Activated T-helper 17 cell treated with anti-CD3 and anti-CD28 coated beads, Interleukin-2, amount 50 U/mL, for 72 hours (primary cell): Measurements from ENCODE around the gene TMEM17. TPM values are rescaled to one million over a fixed set of nuclear protein-coding genes. Genes with fewer than 3 reads are reported as not detected.
"Not testable (repeated sequence)": the region's sequence is repeated elsewhere in the genome, so short reads cannot be mapped to it uniquely, and the experiment has no call there.

Experiments
- ATAC-seq: fragments of 150-1000 bp; cut with Tn5 transposase; replicated peaks from 2 replicates; pipeline ENCODE4 v1.10.0; 2021; ENCODE audit warnings: mild to moderate bottlenecking, moderate library complexity
- H3K27ac Mint-ChIP-seq: one replicate; pipeline ENCODE4 v1.8.0; 2022; ENCODE audit warnings: mixed read lengths
- H3K27me3 Mint-ChIP-seq: one replicate; pipeline ENCODE4 v1.8.0; 2022; ENCODE audit warnings: mixed read lengths
- H3K36me3 Mint-ChIP-seq: one replicate; pipeline ENCODE4 v1.8.0; 2022; ENCODE audit warnings: low read depth, mild to moderate bottlenecking, mixed read lengths
- H3K4me1 Mint-ChIP-seq: one replicate; pipeline ENCODE4 v1.8.0; 2022; ENCODE audit warnings: mixed read lengths
- H3K4me3 Mint-ChIP-seq: one replicate; pipeline ENCODE4 v1.8.0; 2022; ENCODE audit warnings: mild to moderate bottlenecking, mixed read lengths
- H3K9me3 Mint-ChIP-seq: one replicate; pipeline ENCODE4 v1.8.0; 2022; ENCODE audit warnings: mixed read lengths
- total RNA-seq, 2 donors: library from RNA; stranded (reverse); gene quantifications; one replicate each; pipeline ENCODE4 v1.2.3, GENCODE V29; 2022

Gene TMEM17, protein sequence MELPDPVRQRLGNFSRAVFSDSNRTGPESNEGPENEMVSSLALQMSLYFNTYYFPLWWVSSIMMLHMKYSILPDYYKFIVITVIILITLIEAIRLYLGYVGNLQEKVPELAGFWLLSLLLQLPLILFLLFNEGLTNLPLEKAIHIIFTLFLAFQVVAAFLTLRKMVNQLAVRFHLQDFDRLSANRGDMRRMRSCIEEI
- total RNA-seq: under 1 TPM; 0.11 to 0.22 TPM

DNA sequence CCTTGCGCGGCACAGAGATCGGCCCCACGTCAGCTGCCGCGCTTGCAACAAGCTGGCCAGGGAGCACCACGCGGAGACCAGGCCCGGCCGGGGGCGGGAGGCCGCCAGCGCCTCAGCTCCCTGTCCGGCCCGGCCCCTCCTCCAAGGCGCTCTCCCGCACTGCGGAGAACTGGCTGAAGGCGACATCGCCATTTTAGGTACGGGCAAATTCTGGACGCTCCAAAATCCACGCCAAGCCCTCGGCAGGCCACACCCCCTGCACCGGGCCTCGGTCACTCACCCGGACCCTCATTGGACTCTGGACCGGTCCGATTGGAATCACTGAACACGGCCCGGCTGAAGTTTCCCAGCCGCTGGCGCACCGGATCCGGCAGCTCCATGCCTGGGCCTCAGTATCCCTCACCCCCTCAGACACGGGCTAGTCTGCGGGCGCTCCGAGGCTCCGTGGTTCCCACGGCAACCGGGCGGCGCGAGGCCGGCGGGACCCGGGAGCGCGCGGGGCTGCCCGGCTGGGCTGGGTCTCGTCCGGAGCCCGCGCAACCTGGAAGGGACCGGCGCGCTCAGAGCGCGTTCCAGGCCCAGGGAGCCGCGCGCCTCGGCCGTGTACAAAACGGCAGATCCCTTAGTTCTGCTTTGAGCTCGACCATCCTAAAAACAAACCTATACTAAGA, at the start of gene TMEM17:
Gene TMEM17, minus strand, starts transcription at position 446 of the 671 bp plus-strand sequence. Its CDS starts 66 bp downstream, at position 380.
- Mint-ChIP-seq H3K27me3 (peaks cover 24% of the 10 kb centered on the region), H3K9me3 (no peaks in the 10 kb centered on the region), H3K4me3 (peak within 1 kb of the TSS; percentile 63), H3K36me3 (no peaks in the 10 kb centered on the region), H3K4me1 (peaks cover 4% of the 10 kb centered on the region), H3K27ac (no peak within 1 kb of the TSS)
- peak; percentile 84 for ATAC-seq

DNA sequence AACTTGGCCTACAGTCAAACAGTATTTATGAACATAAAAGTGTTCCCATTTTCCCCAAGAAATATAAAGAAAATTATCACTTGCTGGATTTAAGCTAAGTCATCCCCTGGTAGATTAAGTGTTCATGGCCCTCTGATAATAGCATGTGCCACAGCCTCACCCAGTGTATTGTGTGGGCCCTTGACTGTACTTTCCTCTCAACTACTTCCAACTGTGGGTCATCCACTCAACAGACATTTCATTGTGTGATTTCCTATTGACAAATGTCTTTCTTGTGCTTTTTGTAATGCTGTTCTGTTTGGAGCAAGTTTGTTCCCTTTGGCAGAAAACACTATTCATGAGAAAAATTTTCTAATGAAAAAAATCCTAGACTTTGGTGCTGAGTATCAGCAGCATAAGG, 48.4 kb upstream of the TMEM17 start:
- Mint-ChIP-seq H3K27ac (no peak overlapping the region), H3K9me3 (no peaks in the 10 kb centered on the region), H3K4me3 (no peak overlapping the region), H3K4me1 (no peaks in the 10 kb centered on the region), H3K27me3 (peaks cover 8% of the 10 kb centered on the region), H3K36me3 (no peaks in the 10 kb centered on the region)
- ATAC-seq: no peak

DNA sequence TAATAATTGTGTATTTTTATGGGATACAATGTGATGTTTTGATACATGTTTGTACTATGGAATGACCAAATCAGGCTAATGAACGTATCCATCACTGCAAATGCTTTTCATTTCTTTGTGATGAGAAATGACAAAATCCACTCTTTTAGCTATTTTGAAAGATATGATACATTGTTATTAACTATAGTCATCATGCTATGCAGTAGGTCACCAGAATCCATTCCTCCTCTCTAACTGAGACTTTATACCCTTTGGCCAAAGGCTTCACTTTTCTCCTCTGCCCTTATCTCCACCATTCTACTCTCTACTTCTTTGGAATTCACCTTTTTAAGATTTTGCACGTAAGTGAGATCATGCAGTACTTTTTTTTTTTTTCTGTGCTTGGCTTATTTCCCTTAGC, 44.5 kb upstream of the TMEM17 start:
- ATAC-seq: no peak
- Mint-ChIP-seq H3K27me3 (peaks cover 5% of the 10 kb centered on the region), H3K27ac (no peak overlapping the region), H3K4me1 (no peaks in the 10 kb centered on the region), H3K4me3 (no peak overlapping the region), H3K36me3 (no peaks in the 10 kb centered on the region), H3K9me3 (no peaks in the 10 kb centered on the region)

DNA sequence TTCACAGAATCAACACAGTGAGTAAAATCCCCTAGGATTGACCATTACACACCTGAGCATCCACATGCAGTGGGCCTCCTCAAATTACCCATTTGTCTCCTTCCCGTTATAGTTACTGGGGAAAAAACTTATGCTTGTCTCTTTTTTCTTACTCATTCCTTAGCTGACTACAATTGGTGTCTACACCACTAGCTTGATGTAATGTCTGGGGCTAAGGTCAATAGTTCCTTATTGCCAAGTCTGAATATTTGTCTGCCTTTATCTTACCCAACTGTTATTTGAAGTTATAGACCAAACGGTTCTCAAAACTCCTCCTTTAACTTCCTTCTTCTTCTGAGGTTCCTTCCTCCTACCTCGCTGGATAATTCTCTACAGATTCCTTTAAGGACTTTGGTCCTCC, 41.9 kb upstream of the TMEM17 start:
- Mint-ChIP-seq H3K27me3 (no peaks in the 10 kb centered on the region), H3K9me3 (no peaks in the 10 kb centered on the region), H3K27ac (no peak overlapping the region), H3K4me1 (no peaks in the 10 kb centered on the region), H3K36me3 (no peaks in the 10 kb centered on the region), H3K4me3 (no peak overlapping the region)
- ATAC-seq: no peak

DNA sequence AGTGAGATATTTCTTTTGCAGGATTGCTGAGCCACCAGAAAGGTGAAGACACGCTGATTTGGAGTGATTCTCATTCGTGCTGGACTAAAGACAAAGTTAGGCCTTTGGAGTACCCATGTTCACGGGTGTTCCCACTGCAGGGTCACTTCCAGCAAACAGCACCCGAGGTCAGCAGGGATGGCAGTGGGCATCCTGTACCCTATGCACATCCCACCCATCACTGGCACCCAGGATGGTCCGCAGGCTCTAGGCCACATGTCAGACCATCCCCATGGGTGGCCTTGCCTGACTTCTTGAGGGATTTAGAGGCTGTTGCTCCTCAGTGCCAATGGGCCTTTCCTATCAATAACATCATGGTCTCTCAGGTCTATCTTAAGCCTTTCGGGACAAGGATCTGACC, 39.3 kb upstream of the TMEM17 start:
- Mint-ChIP-seq H3K36me3 (no peaks in the 10 kb centered on the region), H3K27me3 (peaks cover 3% of the 10 kb centered on the region), H3K4me1 (no peaks in the 10 kb centered on the region), H3K4me3 (no peak overlapping the region), H3K9me3 (no peaks in the 10 kb centered on the region), H3K27ac (no peak overlapping the region)
- ATAC-seq: no peak

DNA sequence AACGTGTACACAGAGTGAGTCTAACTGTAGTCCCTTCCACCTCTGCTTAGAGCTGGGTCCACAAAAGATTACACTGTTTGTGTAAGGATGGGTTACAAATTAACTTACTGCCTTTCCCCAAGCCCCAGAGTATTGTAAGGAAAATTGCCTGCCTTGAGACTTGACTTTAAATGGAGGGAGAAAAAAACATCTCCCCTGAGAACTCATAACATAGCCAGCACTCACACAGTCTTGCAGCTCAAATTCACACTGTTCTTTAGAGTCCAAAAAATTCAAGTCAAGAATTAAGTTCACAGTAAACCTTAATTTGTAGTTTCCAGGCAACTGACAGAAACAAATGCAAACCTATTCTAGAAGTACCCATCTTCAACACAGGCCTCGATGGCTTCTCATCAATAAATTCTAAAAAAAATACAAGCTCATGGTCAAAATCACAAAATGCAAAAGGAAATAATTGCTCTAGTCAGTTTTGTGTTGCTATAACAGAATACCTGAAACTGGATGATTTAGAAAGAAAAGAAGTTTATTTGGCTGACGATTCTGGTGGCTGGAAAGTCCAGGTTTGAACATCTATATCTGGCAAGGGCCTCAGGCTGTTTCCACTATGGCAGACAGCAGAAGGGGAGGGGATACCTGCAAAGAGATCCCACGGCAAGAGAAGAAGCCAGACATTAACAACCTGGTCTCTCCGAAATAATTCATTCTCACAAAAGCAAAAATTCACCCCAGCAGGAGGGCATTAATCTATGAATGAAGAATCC, 34.6 kb upstream of the TMEM17 start:
- Mint-ChIP-seq H3K4me1 (no peaks in the 10 kb centered on the region), H3K27ac (no peak overlapping the region), H3K36me3 (no peaks in the 10 kb centered on the region), H3K4me3 (no peak overlapping the region), H3K27me3 (peaks cover 30% of the 10 kb centered on the region), H3K9me3 (peaks cover 5% of the 10 kb centered on the region)
- ATAC-seq: no peak

DNA sequence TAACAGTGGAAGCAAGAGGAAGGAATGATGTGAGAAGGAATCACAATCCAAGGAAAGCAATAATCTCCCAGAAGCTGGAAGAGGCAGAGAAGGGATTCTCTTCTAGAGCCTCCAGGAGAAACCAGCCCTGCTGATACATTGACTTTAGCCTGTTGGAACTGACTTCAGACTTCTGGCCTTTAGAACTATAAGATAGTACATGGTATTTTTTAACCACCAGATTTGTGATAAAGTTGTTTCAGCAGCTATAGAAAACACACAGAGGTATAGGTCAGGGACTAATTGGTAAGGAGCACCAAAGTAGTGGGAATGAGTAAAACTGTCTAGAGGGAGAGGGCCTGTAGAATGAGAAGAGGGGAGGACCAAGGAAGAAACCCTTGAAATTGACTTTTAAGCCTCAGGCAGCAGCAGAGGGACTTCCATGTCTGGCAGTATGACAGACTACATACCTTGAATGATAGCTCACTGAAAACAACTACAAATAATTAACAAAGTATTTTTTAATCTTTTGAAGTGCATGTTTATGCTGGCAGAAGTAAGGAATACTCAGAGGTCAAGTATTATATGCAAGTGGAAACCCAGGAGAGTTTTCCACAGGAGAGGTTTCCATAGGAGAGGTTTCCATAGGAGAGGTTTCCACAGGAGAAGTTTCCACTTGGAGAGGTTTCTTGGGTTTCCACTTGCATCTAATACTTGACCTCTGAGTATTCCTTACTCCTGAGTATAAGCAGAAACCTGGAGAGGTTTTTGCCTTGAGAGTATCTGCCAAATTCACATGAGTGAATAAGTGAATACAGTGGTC, 33.8 kb upstream of the TMEM17 start:
- ATAC-seq: no peak
- H3K9me3 Mint-ChIP-seq: peaks cover 8% of the 10 kb centered on the region
- no peak overlapping the region for H3K27ac Mint-ChIP-seq
- H3K4me1 Mint-ChIP-seq: no peaks in the 10 kb centered on the region
- peaks cover 34% of the 10 kb centered on the region for H3K27me3 Mint-ChIP-seq
- H3K36me3 Mint-ChIP-seq: no peaks in the 10 kb centered on the region
- no peak overlapping the region for H3K4me3 Mint-ChIP-seq

DNA sequence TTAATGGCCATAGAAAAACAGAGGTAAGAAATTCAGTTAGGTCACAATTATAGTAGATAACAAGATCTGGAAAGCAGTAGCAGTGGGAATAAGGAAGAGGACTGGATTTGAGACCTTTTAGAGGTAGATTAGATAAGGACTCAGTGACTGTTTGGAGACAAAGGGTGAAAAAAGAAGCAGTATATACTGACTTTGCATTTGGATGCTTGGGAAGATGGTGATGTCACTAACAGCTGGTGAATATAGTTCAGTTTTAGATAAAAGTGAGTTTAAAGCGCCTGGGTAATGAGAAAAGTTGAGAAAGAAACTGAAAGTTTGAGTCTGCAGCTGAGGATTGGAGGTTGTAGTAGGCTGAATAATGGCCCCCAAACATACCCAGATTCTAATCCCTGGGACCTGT, 32.8 kb upstream of the TMEM17 start:
- ATAC-seq: no peak
- peaks cover 12% of the 10 kb centered on the region for H3K9me3 Mint-ChIP-seq

DNA sequence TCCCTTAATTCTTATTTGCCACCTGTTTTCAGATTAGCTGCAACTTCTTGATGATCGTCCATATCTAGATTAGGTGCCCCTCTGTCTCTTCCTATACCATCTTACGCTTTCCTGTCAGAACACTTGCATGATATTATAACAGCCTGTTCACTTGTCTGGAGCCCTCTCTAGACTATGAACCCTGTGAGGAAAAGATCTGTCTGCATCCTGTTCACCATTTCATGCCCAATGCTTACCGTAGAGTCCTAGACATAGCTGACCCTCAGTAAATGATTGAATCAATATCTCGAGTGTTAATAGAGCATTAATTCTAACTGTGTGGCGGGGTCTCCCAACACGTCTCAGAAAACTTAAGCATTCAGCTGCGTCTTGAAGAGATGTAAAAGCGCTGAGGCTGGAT, 31.8 kb upstream of the TMEM17 start:
- Mint-ChIP-seq H3K27me3 (peaks cover 46% of the 10 kb centered on the region), H3K36me3 (no peaks in the 10 kb centered on the region), H3K9me3 (peaks cover 19% of the 10 kb centered on the region), H3K4me1 (no peaks in the 10 kb centered on the region), H3K4me3 (no peak overlapping the region), H3K27ac (no peak overlapping the region)
- ATAC-seq: no peak

More for the DNA sequence above, 32.8 kb upstream of the TMEM17 start:
- Mint-ChIP-seq H3K4me3 (no peak overlapping the region), H3K27me3 (peaks cover 37% of the 10 kb centered on the region), H3K27ac (no peak overlapping the region), H3K4me1 (no peaks in the 10 kb centered on the region), H3K36me3 (no peaks in the 10 kb centered on the region)

DNA sequence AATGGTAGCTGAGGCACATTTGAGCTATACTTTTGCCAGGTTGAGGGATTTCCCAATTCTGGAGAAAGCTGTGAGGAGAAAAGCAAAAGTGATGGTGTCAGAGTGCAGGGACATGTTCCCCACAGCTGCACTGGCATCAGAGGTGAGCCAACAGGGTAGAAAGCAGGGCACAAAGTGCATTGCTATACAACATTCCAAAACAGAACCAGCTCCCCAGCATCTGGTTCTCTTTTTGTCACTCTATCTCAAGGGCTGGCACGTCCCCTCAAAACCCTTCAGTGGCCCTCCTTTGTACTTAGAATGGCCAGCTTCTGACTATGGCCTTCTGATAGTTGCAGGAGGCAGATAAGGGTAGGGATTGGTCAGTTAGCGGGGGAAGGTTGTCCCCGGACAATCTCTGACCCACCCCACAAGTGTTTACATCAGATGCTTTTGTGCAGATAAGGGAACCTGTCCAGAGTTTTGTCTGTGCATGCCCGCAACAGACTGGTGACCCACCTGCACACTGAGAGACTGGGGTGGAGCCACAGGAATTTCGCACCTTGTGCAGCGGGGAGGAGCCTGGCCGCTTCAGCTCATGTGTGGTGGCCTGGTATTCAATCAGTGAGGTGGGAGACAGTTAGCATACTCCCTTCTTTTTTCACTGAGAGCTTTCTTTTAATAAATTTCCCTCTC, 31.0 kb upstream of the TMEM17 start:
- H3K4me1 Mint-ChIP-seq: no peaks in the 10 kb centered on the region
- no peak overlapping the region for H3K27ac Mint-ChIP-seq
- peaks cover 27% of the 10 kb centered on the region for H3K9me3 Mint-ChIP-seq
- H3K36me3 Mint-ChIP-seq: no peaks in the 10 kb centered on the region
- H3K27me3 Mint-ChIP-seq: peaks cover 52% of the 10 kb centered on the region
- no peak overlapping the region for H3K4me3 Mint-ChIP-seq
- ATAC-seq: no peak

DNA sequence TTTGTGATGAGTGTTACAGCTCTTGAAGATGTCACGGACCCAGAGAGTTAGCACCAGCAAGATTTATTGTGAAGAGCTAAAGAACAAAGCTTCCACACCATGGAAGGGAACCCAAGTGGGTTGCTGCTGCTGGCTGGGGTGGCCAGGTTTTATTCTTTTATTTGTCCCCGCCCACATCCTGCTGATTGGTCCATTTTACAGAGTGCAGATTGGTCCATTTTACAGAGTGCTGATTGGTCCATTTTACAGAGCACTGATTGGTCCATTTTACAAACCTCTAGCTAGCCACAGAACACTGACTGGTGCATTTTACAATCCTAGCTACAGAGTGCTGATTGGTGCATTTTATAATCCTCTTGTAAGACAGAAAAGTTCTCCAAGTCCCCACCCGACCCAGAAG, 29.5 kb upstream of the TMEM17 start:
- not testable (repeated sequence) for H3K4me3 Mint-ChIP-seq, H3K4me1 Mint-ChIP-seq, H3K27ac Mint-ChIP-seq, ATAC-seq, H3K36me3 Mint-ChIP-seq
- Mint-ChIP-seq H3K27me3 (peaks cover 54% of the 10 kb centered on the region), H3K9me3 (peaks cover 27% of the 10 kb centered on the region)

DNA sequence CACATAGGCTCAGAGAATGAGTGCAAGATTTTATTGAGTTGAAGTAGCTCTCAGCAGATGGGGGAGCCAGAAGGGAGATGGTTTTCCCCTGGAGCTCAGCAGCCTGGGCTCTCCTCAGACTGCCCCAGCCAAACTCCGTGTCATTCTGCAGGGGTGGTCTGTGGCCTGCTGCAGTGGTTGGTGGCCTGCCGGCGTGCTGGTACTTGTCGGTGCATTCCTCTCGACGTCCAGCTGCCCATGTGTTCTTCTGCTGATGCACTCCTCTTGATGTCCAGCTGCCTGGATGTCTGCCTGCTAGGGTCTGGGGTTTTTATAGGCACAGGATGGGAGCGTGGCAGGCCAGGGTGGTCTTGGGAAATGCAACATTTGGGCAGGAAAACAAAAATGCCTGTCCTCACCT, 25.6 kb upstream of the TMEM17 start:
- Mint-ChIP-seq H3K27me3 (peaks cover 42% of the 10 kb centered on the region), H3K9me3 (peaks cover 30% of the 10 kb centered on the region), H3K4me1 (no peaks in the 10 kb centered on the region), H3K4me3 (no peak overlapping the region), H3K27ac (no peak overlapping the region), H3K36me3 (no peaks in the 10 kb centered on the region)
- ATAC-seq: no peak

DNA sequence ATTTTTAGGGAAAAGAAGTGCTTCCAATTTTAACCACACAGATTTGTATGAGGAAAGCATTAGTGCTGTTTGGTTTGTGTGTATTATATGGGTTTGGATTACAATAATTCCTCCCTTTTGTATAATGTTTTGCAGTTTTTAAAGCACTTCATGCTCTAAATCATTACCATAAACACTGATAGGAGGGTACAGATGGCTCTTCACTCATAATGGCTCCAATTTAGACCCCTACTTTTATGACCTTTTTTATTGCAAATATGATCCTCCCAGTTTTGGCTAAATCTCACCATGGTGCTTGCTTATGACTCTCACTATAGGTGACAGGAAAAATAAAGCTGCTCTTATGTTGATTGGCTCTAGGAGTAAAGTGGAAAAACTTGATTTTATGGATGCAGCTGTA, 23.8 kb upstream of the TMEM17 start:
- Mint-ChIP-seq H3K4me1 (no peaks in the 10 kb centered on the region), H3K27me3 (peaks cover 37% of the 10 kb centered on the region), H3K4me3 (no peak overlapping the region), H3K27ac (no peak overlapping the region), H3K9me3 (peaks cover 22% of the 10 kb centered on the region), H3K36me3 (no peaks in the 10 kb centered on the region)
- no peak for ATAC-seq
